Mucosa of rectum (tissue), 2 donors: ENCODE data around the gene RUBCNL.

Source experiments
- H3K27ac ChIP-seq, 2 donors: one replicate each; pipeline ENCODE4 v1.7.0; 2013; ENCODE audit warnings: inconsistent platforms in 2 of 2, low read depth in 2 of 2, low read length in 2 of 2
- H3K27me3 ChIP-seq, 2 donors: one replicate each; pipeline ENCODE4 v1.7.0; 2013; ENCODE audit warnings: low read length in 2 of 2; ENCODE audit not compliant: control insufficient read depth in 2 of 2, insufficient read depth in 2 of 2
- H3K36me3 ChIP-seq, 2 donors: one replicate each; pipeline ENCODE4 v1.7.0; 2013; ENCODE audit warnings: low read length in 2 of 2; ENCODE audit not compliant: control insufficient read depth in 2 of 2, insufficient read depth in 2 of 2
- H3K4me1 ChIP-seq, 2 donors: one replicate each; pipeline ENCODE4 v1.7.0; 2013; ENCODE audit warnings: low read length in 2 of 2, mild to moderate bottlenecking in 1 of 2; ENCODE audit not compliant: control insufficient read depth in 2 of 2, insufficient read depth in 2 of 2
- H3K4me3 ChIP-seq, 2 donors: one replicate each; pipeline ENCODE4 v1.7.0; 2013; ENCODE audit warnings: low read length in 2 of 2
- H3K9ac ChIP-seq, 2 donors: one replicate each; pipeline ENCODE4 v1.7.0; 2013; ENCODE audit warnings: low read length in 2 of 2, low read depth in 1 of 2, mild to moderate bottlenecking in 1 of 2
- H3K9me3 ChIP-seq, 2 donors: one replicate each; pipeline ENCODE4 v1.7.0; 2013; ENCODE audit warnings: low read length in 2 of 2; ENCODE audit not compliant: control insufficient read depth in 2 of 2
- donor health status: healthy.
- donor health status: Normal muscosa, but diverticular disease.

The RUBCNL gene

DNA sequence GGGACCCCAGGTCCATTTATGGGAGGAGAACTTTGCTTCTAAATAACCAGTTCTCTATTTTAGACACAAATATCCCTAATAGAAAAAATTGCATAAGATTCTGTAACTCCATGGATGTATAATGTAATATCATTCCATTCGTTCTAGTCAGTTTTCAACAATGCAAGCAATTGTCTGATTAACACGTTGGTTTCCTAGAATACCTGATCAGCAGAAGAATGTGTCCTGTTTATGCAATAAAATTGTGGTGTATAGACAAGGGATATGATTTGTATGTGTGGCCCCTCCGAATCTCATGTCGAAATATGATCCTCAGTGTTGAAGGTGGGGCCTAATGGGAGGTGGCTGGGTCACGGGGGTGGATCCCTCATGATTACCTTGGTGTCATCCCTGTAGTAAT, 62.1 kb downstream of the RUBCNL start:
- Histone ChIP-seq H3K9me3 (no peaks in the 10 kb centered on the region), H3K27ac (no peak overlapping the region), H3K36me3 (no peaks in the 10 kb centered on the region), H3K4me1 (no peaks in the 10 kb centered on the region), H3K4me3 (no peak overlapping the region), H3K9ac (no peak overlapping the region), H3K27me3 (no peaks in the 10 kb centered on the region)

DNA sequence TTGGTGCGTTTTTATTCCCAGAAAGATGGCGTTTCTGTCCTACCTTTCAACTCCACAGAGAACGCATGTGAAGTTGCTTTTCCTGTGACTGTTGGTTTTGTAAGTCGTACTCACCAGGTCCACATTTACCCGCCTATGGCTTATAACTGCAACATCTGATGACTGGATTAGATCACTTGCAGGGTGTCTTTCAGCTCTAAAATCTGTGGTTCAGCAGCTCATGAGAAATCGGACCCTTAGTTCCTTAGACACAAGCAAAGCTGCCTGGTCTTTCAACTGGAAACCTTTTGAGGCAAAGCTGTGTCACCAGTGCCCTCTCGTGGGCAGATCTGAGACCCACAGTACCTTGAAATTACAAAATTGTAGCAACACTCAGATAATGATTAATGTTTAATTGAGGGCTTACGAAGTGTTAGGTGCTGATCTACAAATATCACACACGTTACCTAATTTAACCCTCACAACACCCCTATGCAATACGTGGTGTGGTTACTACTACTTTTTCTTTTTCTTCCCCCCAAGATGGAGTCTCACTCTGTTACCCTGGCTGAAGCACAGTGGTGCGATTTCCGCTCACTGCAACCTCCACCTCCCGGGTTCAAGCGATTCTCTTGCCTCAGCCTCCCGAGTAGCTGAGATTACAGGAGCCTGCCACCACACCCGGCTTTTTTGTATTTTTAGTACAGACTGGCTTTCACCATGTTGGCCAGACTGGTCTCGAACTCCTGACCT, 65.4 kb downstream of the RUBCNL start:
- Histone ChIP-seq H3K9ac (no peak overlapping the region), H3K9me3 (no peaks in the 10 kb centered on the region), H3K36me3 (no peaks in the 10 kb centered on the region), H3K4me3 (no peak overlapping the region), H3K27me3 (no peaks in the 10 kb centered on the region), H3K4me1 (no peaks in the 10 kb centered on the region), H3K27ac (no peak overlapping the region)

DNA sequence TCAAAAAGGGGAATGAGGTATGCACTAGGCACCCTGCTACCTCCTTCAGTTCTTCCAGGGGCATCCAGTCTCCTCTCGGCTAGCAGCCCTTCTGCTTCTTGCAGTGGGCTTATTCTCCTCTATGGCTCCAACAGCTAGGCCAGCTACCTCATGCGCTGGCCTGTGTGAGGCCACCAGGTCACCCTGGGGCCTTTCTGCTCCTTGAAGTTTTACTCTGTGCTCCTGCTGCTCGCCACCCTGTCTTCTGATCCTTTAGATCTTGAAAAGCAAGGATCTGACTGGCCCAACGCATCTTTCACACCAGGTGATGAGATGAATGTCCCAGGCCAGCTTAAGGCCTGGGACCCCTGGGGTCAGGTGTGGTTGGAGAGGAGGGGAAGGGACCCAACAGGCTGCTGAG, 66.2 kb downstream of the RUBCNL start:
- Histone ChIP-seq H3K9ac (no peak overlapping the region), H3K27ac (no peak overlapping the region), H3K4me1 (no peaks in the 10 kb centered on the region), H3K27me3 (no peaks in the 10 kb centered on the region), H3K4me3 (no peak overlapping the region), H3K9me3 (no peaks in the 10 kb centered on the region), H3K36me3 (no peaks in the 10 kb centered on the region)

DNA sequence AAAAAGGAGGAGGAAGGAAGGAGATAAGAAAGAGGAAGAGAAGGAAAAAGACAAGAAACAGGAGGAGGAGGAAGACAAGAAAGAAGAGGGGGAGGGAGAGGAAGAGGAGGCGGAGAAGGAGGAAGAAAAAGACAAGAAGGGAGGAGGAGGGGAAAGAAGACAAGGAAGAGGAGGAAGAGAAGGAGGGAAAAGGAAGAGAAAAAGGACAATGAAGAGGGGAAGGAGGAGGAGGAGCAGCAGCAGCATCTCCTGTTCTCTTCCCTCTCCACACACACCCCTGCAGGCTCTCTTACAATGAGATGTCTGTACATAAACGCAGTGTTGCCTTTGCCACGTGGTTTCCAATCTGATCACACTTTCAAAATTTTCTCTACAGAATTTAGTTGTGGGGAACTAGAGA, 66.6 kb downstream of the RUBCNL start:
- Histone ChIP-seq H3K27me3 (no peaks in the 10 kb centered on the region), H3K4me3 (no peak overlapping the region), H3K4me1 (no peaks in the 10 kb centered on the region), H3K9me3 (no peaks in the 10 kb centered on the region), H3K36me3 (no peaks in the 10 kb centered on the region), H3K9ac (no peak overlapping the region), H3K27ac (no peak overlapping the region)

DNA sequence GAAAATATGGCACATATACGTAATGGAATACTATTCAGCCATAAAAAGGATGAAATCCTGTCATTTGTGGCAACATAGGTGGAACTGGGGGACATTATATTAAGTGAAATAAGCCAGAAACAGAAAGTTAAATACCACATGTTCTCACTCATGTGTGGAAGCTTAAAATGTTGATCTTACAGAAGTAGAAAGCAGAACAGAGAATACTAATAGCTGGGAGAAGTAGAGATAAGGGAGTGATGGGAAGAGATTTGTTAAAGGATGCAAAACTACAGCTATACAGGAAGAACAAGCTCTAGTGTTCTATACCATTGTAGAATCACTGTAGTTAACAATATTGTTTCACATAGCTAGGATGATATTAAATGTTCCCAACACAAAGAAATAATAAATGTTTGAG, 68.1 kb downstream of the RUBCNL start:
- H3K4me1 ChIP-seq: no peaks in the 10 kb centered on the region
- no peaks in the 10 kb centered on the region for H3K36me3 ChIP-seq
- no peak overlapping the region for H3K27ac ChIP-seq
- no peaks in the 10 kb centered on the region for H3K9me3 ChIP-seq
- H3K9ac ChIP-seq: no peak overlapping the region
- no peaks in the 10 kb centered on the region for H3K27me3 ChIP-seq
- no peak overlapping the region for H3K4me3 ChIP-seq

DNA sequence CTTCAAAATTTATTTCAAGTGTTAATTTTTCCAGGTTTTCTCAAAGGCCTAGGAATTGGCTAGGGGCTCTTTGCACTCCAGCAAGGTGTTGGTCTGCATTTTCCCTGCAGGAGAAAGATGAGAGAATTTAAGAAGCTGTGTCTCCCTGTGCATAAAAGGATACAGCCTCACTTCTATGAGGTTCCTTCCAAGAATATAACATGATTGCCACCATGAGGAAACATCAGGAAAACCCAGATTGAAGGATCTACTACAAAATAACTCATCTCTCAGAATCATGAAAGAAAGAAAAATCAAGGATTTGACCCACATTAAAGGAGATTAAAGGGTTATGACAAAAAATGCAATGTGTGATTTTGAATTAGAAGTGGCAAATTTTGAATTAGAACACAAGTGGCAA, 69.9 kb downstream of the RUBCNL start:
- Histone ChIP-seq H3K27ac (no peak overlapping the region), H3K9ac (no peak overlapping the region), H3K4me3 (no peak overlapping the region), H3K27me3 (no peaks in the 10 kb centered on the region), H3K4me1 (no peaks in the 10 kb centered on the region), H3K36me3 (no peaks in the 10 kb centered on the region), H3K9me3 (no peaks in the 10 kb centered on the region)

DNA sequence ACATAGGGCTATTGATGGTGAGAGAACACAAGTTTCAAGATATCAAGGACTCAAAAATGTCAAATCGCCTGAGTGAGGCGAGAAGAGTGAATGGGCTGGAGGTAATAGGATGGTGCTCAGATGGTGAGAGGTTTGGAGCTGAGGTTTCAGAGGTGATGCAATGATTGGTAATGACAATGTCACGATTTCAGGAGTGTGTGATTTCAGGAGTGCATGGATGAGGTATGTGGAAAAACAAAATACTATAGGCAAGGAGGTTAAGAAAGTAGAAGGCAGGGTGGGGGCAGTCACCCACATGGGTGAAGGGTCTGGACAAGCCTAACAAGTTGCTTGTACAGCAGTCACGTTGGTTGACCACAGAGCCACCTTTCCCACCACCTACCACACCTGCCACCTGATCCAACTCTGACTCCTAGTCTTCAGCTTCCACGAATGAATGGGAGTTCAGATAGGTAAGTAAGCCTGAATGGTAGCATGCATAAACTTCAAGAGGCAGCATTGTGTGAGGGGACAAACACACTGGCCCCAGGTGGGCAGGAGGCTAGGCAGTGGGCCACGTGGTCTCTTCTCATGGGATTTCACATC, 71.5 kb downstream of the RUBCNL start:
- H3K4me1 ChIP-seq: no peaks in the 10 kb centered on the region
- H3K36me3 ChIP-seq: no peaks in the 10 kb centered on the region
- H3K27me3 ChIP-seq: no peaks in the 10 kb centered on the region
- no peak overlapping the region for H3K27ac ChIP-seq
- H3K4me3 ChIP-seq: no peak overlapping the region
- no peak overlapping the region for H3K9ac ChIP-seq
- no peaks in the 10 kb centered on the region for H3K9me3 ChIP-seq

DNA sequence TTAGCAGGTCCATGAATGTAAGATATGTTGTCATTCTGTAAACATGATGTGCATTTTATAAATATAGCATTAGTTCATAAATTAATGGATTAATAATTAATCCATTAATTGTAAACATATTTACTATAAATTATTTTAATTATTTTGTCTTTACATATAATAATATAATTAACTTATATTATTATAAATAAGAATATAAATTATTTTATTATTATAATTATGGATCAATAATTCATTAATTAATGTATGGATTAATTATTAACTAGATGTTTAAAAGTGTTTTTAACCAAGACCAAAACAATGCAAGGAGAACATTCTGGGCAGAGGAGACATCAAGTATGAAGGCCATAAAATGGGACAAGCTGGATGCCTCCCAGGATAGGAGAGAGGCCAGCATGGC, 72.0 kb downstream of the RUBCNL start:
- Histone ChIP-seq H3K9ac (no peak overlapping the region), H3K4me1 (no peaks in the 10 kb centered on the region), H3K27ac (no peak overlapping the region)

DNA sequence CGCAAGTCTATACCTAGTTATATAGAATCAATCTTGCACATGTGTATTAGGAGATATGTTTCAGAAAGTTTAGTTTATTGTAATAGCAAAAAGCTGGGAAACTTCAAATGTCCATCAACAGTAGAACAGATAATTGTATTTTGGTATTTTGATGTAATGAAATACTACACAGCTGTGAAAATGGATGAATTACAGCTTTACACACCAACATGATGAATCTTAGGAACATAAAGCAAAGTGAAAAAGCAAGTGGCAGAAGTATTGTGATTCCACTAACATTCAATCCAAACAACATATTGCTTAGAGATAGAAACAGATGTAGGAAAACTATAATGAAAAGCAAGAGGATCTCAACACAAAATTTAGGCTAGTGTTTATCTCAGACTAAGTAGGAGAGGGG, 72.5 kb downstream of the RUBCNL start:
- H3K9ac ChIP-seq: no peak overlapping the region
- no peaks in the 10 kb centered on the region for H3K36me3 ChIP-seq
- H3K4me1 ChIP-seq: no peaks in the 10 kb centered on the region
- no peaks in the 10 kb centered on the region for H3K27me3 ChIP-seq
- H3K4me3 ChIP-seq: no peak overlapping the region
- no peak overlapping the region for H3K27ac ChIP-seq
- no peaks in the 10 kb centered on the region for H3K9me3 ChIP-seq

More for the DNA sequence above, 72.0 kb downstream of the RUBCNL start:
- Histone ChIP-seq H3K27me3 (no peaks in the 10 kb centered on the region), H3K9me3 (no peaks in the 10 kb centered on the region), H3K4me3 (no peak overlapping the region), H3K36me3 (no peaks in the 10 kb centered on the region)

DNA sequence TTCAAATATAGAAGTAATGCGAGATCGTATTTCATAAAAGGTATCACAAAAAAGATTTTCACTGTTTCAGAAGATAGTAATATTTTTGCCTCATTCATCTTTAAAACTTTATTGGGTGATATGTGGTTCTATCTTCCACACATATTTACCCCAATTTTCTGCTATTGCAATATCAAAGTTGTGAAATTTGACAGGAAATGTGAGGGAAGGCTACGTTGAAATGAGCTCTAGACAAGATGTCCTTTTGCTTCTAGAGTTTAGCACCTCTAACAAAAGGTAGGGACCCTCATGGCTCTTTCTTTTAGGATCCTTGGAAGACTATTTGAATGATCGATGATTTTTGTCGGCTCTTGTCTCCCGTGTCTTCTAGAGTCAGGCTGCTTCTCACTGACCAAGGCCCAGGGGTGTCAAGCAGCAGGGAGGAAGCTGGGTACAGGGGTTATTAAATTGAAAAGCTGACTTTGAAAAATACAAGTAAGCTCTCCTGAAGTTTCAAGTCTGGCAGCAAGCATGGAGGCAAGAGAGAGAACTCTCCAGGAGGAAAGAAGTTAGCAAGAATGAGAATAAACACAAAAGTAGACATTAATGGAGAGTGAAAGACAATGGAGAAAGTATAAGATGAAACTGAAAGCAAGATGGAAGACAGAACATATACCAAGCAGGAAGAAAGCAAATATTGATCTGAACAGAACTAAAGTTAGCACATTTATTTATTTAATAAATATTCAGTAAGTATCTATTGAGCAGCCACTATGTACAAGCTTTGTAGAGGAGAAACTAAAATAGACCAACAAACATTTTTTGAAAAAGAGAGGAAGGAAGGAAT, 73.4 kb downstream of the RUBCNL start:
- H3K27me3 ChIP-seq: no peaks in the 10 kb centered on the region
- H3K36me3 ChIP-seq: no peaks in the 10 kb centered on the region
- H3K27ac ChIP-seq: no peak overlapping the region
- H3K9ac ChIP-seq: no peak overlapping the region
- H3K9me3 ChIP-seq: no peaks in the 10 kb centered on the region
- no peak overlapping the region for H3K4me3 ChIP-seq
- no peaks in the 10 kb centered on the region for H3K4me1 ChIP-seq
